ENCODE data around the gene MATR3.

Gene MATR3

DNA sequence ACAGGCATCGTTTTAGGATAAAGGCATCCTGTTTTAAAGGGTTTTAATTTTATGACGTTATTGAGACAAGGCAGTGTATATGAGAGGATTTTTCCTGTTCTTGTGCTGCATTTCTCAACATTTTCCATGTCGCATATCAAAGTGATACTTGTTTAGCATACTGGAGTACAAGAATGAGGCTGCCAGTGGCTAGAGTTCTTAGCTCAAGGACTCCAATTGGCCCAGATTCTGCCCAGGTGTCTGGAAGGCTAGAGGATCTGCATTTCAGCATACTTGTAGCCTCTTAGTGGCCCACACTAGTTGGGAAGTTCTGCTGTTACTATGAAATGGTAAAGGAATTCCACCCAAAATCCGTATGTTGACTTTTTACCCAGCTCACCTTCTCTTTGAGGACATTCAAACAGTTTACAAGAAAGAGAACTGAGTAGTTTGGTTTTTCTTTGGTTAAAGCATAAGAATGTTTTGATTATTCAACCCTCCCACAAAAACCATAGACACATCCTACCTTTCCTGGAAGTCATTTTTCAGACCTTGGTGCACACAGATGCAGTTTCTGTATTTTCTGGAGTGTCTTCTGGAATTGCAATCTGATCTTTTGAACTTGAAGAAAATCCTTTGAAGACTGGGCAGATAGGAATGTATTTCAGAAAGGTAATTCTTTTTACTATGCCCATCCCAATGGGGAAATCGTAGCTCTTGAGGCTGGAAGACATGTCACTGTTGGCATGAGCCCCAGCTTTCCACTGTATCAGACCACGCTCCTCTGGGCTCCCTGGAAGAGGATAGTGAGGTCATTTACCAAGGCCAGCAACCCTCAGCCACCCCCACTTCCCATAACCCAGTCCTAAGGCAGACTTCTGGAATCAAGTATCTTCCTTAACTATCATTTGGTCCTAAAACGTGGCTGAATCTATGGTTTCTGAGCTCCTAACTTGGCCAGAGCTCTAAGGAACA, 78.2 kb downstream of the MATR3 start:
- peaks cover 38% of the 10 kb centered on the region for H3K36me3 ChIP-seq (ENCODE audit: insufficient read depth, low read length)
- no peak overlapping the region for H3K27ac ChIP-seq
- H3K9me3 ChIP-seq (ENCODE audit: low read depth, low read length), result no peaks in the 10 kb centered on the region
- no peak overlapping the region for H3K9ac ChIP-seq (ENCODE audit: insufficient read length)
- DNase-seq (ENCODE audit: low read depth, low spot score), result no peak
- H3K4me3 ChIP-seq, result no peak overlapping the region
- no peak for TF ChIP-seq FOXP2 (optimal IDR thresholded peaks at IDR 0.05; ENCODE audit: control extremely low read depth, extremely low read length, insufficient read depth)
- TF ChIP-seq EZH2 (IDR thresholded peaks at IDR 0.05), result no peak
- TF ChIP-seq POLR2AphosphoS5 (IDR thresholded peaks at IDR 0.05; ENCODE audit: borderline replicate concordance, low read depth, low read length), result no peak

- Histone ChIP-seq H3K36me3 (ENCODE audit: insufficient read depth, low read length) (peaks cover 13% of the 10 kb centered on the region), H3K9ac (ENCODE audit: insufficient read length) (no peak overlapping the region), H3K27ac (no peak overlapping the region), H3K4me3 (no peak overlapping the region), H3K9me3 (ENCODE audit: low read depth, low read length) (no peaks in the 10 kb centered on the region)
- DNase-seq (ENCODE audit: low read depth, low spot score), result no peak
- TF ChIP-seq FOXP2 (optimal IDR thresholded peaks at IDR 0.05; ENCODE audit: control extremely low read depth, extremely low read length, insufficient read depth) (no peak), POLR2AphosphoS5 (IDR thresholded peaks at IDR 0.05; ENCODE audit: borderline replicate concordance, low read depth, low read length) (no peak; the same call in 1 of the 2 replicates), EZH2 (IDR thresholded peaks at IDR 0.05) (no peak)
These were observed 81.4 kb downstream of the MATR3 start for GRCh38 chr5:139374909-139375308.

DNA sequence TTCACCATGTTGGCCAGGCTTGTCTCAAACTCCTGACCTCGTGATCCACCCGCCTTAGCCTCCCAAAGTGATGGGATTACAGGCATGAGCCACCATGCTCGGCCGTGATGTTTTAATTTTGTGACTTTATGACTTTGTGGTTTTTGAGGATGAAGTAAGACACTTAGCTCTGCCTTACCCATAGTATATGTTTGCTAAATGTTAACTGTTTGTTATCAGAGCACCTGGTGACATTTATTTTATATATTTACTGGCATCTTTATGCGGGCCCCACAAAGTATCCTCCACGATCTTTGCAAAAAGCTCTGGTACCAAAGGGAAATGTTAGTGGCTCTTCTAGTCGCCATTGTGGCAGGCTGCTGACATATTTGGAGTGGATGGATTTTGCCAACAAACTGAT, 82.8 kb downstream of the MATR3 start:
- Histone ChIP-seq H3K9me3 (ENCODE audit: low read depth, low read length) (no peaks in the 10 kb centered on the region), H3K9ac (ENCODE audit: insufficient read length) (no peak overlapping the region), H3K4me3 (no peak overlapping the region), H3K27ac (no peak overlapping the region), H3K36me3 (ENCODE audit: insufficient read depth, low read length) (peaks cover 8% of the 10 kb centered on the region)
- no peak for TF ChIP-seq POLR2AphosphoS5 (IDR thresholded peaks at IDR 0.05; ENCODE audit: borderline replicate concordance, low read depth, low read length)
- no peak for TF ChIP-seq FOXP2 (optimal IDR thresholded peaks at IDR 0.05; ENCODE audit: control extremely low read depth, extremely low read length, insufficient read depth)
- TF ChIP-seq EZH2 (IDR thresholded peaks at IDR 0.05), result no peak
- no peak for DNase-seq (ENCODE audit: low read depth, low spot score)

GRCh38 chr5:139377226-139377625, 83.7 kb downstream of the MATR3 start:
- TF ChIP-seq FOXP2 (optimal IDR thresholded peaks at IDR 0.05; ENCODE audit: control extremely low read depth, extremely low read length, insufficient read depth) (no peak), POLR2AphosphoS5 (IDR thresholded peaks at IDR 0.05; ENCODE audit: borderline replicate concordance, low read depth, low read length) (no peak), EZH2 (IDR thresholded peaks at IDR 0.05) (no peak)
- Histone ChIP-seq H3K4me3 (no peak overlapping the region), H3K27ac (no peak overlapping the region), H3K9ac (ENCODE audit: insufficient read length) (no peak overlapping the region), H3K9me3 (ENCODE audit: low read depth, low read length) (no peaks in the 10 kb centered on the region), H3K36me3 (ENCODE audit: insufficient read depth, low read length) (no peaks in the 10 kb centered on the region; the same call in 1 of the 2 replicates)
- no peak for DNase-seq (ENCODE audit: low read depth, low spot score)

DNA sequence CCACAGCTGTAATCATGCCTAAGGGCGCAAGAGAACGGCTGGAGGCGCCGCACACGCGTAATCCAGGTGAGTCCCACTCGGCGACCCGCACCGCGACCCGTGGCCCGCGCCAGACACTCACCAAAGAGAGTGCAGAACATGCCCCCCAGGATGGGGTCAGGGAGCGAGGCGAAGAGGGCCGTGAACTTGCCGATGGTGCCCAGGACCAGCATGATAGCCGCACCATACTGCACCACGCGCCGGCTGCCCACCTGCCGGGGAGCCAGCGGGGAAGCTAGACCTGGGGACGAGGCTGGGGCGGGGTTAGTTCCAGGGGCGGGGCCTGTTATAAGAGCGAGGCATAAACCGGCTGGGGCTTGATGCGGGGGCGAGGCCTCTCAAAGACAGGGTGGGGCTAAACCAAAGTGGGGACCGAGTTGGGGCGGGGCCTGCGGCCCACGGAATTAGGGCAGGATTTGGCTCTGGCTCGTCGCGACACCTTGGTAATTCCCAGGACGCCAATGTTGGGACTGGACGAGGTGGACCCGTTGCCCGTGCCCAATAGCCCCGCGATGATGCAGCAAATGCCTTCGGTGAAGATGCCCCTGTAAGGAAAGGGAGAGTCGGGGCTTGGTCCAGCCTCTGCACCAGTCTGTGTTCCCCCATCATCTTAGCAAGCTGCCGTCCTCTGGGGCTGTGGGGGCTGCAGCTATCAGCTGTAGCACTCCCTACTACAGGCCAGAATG, 84.7 kb downstream of the MATR3 start:
- no peak overlapping the region for H3K9ac ChIP-seq (ENCODE audit: insufficient read length)
- no peaks in the 10 kb centered on the region for H3K9me3 ChIP-seq (ENCODE audit: low read depth, low read length)
- no peak overlapping the region for H3K4me3 ChIP-seq
- no peak for DNase-seq (ENCODE audit: low read depth, low spot score)
- no peaks in the 10 kb centered on the region for H3K36me3 ChIP-seq (ENCODE audit: insufficient read depth, low read length)
- TF ChIP-seq POLR2AphosphoS5 (IDR thresholded peaks at IDR 0.05; ENCODE audit: borderline replicate concordance, low read depth, low read length) (no peak), EZH2 (IDR thresholded peaks at IDR 0.05) (no peak), FOXP2 (optimal IDR thresholded peaks at IDR 0.05; ENCODE audit: control extremely low read depth, extremely low read length, insufficient read depth) (no peak)
- no peak overlapping the region for H3K27ac ChIP-seq

DNA sequence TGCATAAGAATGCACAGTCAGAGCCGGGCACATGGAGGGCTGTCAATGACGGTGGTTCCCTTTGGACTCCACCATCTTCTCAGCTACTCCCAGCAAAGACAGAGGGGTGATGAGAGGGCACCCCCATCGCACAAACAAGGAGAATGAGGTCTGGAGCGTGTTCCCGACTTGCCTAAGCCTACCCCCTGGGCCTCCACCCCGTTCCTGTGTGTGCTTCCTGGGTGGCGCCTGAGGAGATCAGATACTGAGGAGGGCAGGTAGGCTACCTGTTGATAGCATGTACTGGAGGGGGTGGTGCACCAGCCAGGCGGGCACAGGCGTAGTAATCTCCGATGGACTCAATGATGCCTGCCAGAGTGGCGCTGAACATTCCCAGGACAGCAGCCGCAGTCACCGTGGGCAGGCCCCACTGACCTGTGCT, 85.4 kb downstream of the MATR3 start:
- Histone ChIP-seq H3K9ac (ENCODE audit: insufficient read length) (no peak overlapping the region), H3K36me3 (ENCODE audit: insufficient read depth, low read length) (no peaks in the 10 kb centered on the region), H3K4me3 (no peak overlapping the region), H3K27ac (no peak overlapping the region), H3K9me3 (ENCODE audit: low read depth, low read length) (no peaks in the 10 kb centered on the region)
- no peak for TF ChIP-seq FOXP2 (optimal IDR thresholded peaks at IDR 0.05; ENCODE audit: control extremely low read depth, extremely low read length, insufficient read depth)
- no peak for TF ChIP-seq EZH2 (IDR thresholded peaks at IDR 0.05)
- no peak for TF ChIP-seq POLR2AphosphoS5 (IDR thresholded peaks at IDR 0.05; ENCODE audit: borderline replicate concordance, low read depth, low read length)
- DNase-seq (ENCODE audit: low read depth, low spot score), result no peak

GRCh38 chr5:139379626-139380449, 86.3 kb downstream of the MATR3 start:
- no peaks in the 10 kb centered on the region for H3K9me3 ChIP-seq (ENCODE audit: low read depth, low read length)
- no peaks in the 10 kb centered on the region for H3K36me3 ChIP-seq (ENCODE audit: insufficient read depth, low read length)
- TF ChIP-seq EZH2 (IDR thresholded peaks at IDR 0.05), result no peak
- no peak for TF ChIP-seq FOXP2 (optimal IDR thresholded peaks at IDR 0.05; ENCODE audit: control extremely low read depth, extremely low read length, insufficient read depth)
- no peak for TF ChIP-seq POLR2AphosphoS5 (IDR thresholded peaks at IDR 0.05; ENCODE audit: borderline replicate concordance, low read depth, low read length)
- H3K4me3 ChIP-seq, result no peak overlapping the region
- no peak overlapping the region for H3K27ac ChIP-seq
- no peak for DNase-seq (ENCODE audit: low read depth, low spot score)
- no peak overlapping the region for H3K9ac ChIP-seq (ENCODE audit: insufficient read length)

Measured in SK-N-MC (cell line).